ENCODE results near the gene WNK4. TPM values are rescaled to one million over a fixed set of nuclear protein-coding genes. Genes with fewer than 3 reads are reported as not detected.

The WNK4 gene
- total and polyA plus RNA-seq, 10 of the 15 experiments (the other 5 are each of a cell fraction or from before 2014, with no cell fraction given), result 0.06 to 0.29 (median 0.13) TPM; not detected in 5

DNA sequence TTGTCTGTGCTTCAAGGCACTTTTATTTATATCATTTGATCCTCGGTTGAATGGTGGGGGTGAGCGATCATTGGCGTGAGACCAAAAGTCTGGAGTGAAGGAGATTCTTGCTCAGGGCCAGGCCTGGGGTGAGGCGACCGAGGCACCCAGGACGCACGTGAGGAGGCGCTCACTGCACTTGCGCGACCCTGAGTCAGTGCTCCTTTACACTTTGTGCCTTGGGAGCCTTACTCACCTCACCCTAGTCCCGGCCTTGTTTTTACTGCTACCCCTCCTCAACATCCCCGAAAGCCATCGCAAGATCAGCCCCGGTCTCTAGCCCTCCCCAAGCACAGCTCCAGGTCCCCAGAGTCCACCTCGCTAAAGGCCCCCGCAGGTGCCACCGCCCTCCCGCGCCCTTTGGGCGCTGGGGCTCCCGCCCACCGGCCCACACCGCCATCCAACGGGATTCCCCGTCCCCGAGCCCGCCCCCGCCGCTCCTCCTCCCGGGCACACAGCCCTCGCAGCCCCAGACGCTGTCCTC lies 36.1 kb upstream of the WNK4 start:
- FAIRE-seq (peak; percentile 86), DNase-seq (ENCODE audit: low read depth, low spot score) (peak; percentile 16), ATAC-seq (peak; percentile 87)
- peak overlapping the region; percentile 60 for H3K27ac ChIP-seq (ENCODE audit: control insufficient read depth, insufficient read depth)
- no peaks in the 10 kb centered on the region for H4K20me1 ChIP-seq (ENCODE audit: control insufficient read depth, insufficient read depth)
- H3K4me3 ChIP-seq, result peak overlapping the region; percentile 63
- H3K4me2 ChIP-seq (ENCODE audit: control insufficient read depth, insufficient read depth), result peak overlapping the region; percentile 88
- H3K36me3 ChIP-seq (ENCODE audit: control insufficient read depth in 2 of 2, insufficient read depth in 2 of 2, low read length in 1 of 2), result no peaks in the 10 kb centered on the region
- H2AFZ ChIP-seq (ENCODE audit: control insufficient read depth, low read depth, low read length), result peak overlapping the region; percentile 82
- ChIA-PET RAD21 (ENCODE audit: unreplicated experiment) (interaction anchor here (1.2 to 2.2 kb wide), 3 partner anchors 9 to 254 kb away, joined by 3 to 7 read pairs (median 5); partner anchors contain the start of gene RPL27), CTCF (interaction anchor here (1.0 to 3.0 kb wide), 3 partner anchors 19 to 195 kb away, joined by 4 to 13 read pairs (median 4); no protein-coding TSS in a partner anchor), POLR2A (interaction anchor here (1.0 kb wide), 1 partner anchor 16 kb away, joined by 3 read pairs; no protein-coding TSS in a partner anchor), SMC1A (ENCODE audit: uncharacterized antibody, unreplicated experiment) (interaction anchor here (1.0 to 1.9 kb wide), 3 partner anchors 19 to 166 kb away, joined by 3 to 7 read pairs (median 6); no protein-coding TSS in a partner anchor)
- in situ Hi-C loops (cut with MboI) (no loop called here), intact Hi-C loops (cut with micrococcal nuclease; ENCODE audit: unreplicated experiment) (no loop called here)
- no TSS peak for BruUV-seq (replicated peaks)
- H3K27me3 ChIP-seq (replicated peaks in 1 of 2; ENCODE audit: control insufficient read depth in 2 of 2, insufficient read depth in 2 of 2, low read length in 1 of 2), result no peaks in the 10 kb centered on the region
- H3K9me3 ChIP-seq (replicated peaks; ENCODE audit: control insufficient read depth, insufficient read depth, low read length), result no peaks in the 10 kb centered on the region
- H3K4me1 ChIP-seq (ENCODE audit: control insufficient read depth, insufficient read depth, low read length), result peaks cover 8% of the 10 kb centered on the region; the same call in 1 of the 2 replicates
- WGBS (ENCODE audit: insufficient coverage, insufficient replicate concordance, low lambda C conversion rate, missing lambda C conversion rate), result under 1% methylated on average over 15 of the region's 32 CpGs
- H3K79me2 ChIP-seq (ENCODE audit: control insufficient read depth, insufficient read depth, low read length), result peaks cover 15% of the 10 kb centered on the region
- peak overlapping the region; percentile 76 for H3K9ac ChIP-seq (ENCODE audit: control insufficient read depth, insufficient read depth, low read length)
- TF ChIP-seq SIN3A (IDR thresholded peaks at IDR 0.05; ENCODE audit: low read depth, low read length) (peak; percentile 56; the same call in 1 of the 2 replicates), NR2F1 (conservative IDR thresholded peaks at IDR 0.05) (0 out of 2 replicates have a peak, but pooled peaks have one; percentile 18), NRF1 (conservative IDR thresholded peaks at IDR 0.05; ENCODE audit: low read depth, low read length) (peak; percentile 33; the same call in 1 of the 2 replicates), CREM (IDR thresholded peaks at IDR 0.05; ENCODE audit: low read depth) (0 out of 2 replicates have a peak, but pooled peaks have one; percentile 14), EGR1 (IDR thresholded peaks at IDR 0.05; ENCODE audit: borderline replicate concordance in 1 of 2, low read depth in 2 of 2, low read length in 2 of 2) (peak in 1 of 2 experiments; percentile 68; a peak in 1 of 3 replicates), RUNX3 (IDR thresholded peaks at IDR 0.05; ENCODE audit: low read length) (no peak), WRNIP1 (IDR thresholded peaks at IDR 0.05; ENCODE audit: borderline replicate concordance, low read depth, low read length) (no peak)
- TF ChIP-seq, protein P1, sequence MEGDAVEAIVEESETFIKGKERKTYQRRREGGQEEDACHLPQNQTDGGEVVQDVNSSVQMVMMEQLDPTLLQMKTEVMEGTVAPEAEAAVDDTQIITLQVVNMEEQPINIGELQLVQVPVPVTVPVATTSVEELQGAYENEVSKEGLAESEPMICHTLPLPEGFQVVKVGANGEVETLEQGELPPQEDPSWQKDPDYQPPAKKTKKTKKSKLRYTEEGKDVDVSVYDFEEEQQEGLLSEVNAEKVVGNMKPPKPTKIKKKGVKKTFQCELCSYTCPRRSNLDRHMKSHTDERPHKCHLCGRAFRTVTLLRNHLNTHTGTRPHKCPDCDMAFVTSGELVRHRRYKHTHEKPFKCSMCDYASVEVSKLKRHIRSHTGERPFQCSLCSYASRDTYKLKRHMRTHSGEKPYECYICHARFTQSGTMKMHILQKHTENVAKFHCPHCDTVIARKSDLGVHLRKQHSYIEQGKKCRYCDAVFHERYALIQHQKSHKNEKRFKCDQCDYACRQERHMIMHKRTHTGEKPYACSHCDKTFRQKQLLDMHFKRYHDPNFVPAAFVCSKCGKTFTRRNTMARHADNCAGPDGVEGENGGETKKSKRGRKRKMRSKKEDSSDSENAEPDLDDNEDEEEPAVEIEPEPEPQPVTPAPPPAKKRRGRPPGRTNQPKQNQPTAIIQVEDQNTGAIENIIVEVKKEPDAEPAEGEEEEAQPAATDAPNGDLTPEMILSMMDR (IDR thresholded peaks at IDR 0.05 in 2 of 3, conservative IDR thresholded peaks at IDR 0.05 in 1 of 3; ENCODE audit: control insufficient read depth in 2 of 3, extremely low read depth in 1 of 3, insufficient read depth in 1 of 3, low read depth in 3 of 3, low read length in 3 of 3), result peak in 1 of 3 experiments; percentile 20; a peak in 1 of 6 replicates
- TF ChIP-seq, protein P2, sequence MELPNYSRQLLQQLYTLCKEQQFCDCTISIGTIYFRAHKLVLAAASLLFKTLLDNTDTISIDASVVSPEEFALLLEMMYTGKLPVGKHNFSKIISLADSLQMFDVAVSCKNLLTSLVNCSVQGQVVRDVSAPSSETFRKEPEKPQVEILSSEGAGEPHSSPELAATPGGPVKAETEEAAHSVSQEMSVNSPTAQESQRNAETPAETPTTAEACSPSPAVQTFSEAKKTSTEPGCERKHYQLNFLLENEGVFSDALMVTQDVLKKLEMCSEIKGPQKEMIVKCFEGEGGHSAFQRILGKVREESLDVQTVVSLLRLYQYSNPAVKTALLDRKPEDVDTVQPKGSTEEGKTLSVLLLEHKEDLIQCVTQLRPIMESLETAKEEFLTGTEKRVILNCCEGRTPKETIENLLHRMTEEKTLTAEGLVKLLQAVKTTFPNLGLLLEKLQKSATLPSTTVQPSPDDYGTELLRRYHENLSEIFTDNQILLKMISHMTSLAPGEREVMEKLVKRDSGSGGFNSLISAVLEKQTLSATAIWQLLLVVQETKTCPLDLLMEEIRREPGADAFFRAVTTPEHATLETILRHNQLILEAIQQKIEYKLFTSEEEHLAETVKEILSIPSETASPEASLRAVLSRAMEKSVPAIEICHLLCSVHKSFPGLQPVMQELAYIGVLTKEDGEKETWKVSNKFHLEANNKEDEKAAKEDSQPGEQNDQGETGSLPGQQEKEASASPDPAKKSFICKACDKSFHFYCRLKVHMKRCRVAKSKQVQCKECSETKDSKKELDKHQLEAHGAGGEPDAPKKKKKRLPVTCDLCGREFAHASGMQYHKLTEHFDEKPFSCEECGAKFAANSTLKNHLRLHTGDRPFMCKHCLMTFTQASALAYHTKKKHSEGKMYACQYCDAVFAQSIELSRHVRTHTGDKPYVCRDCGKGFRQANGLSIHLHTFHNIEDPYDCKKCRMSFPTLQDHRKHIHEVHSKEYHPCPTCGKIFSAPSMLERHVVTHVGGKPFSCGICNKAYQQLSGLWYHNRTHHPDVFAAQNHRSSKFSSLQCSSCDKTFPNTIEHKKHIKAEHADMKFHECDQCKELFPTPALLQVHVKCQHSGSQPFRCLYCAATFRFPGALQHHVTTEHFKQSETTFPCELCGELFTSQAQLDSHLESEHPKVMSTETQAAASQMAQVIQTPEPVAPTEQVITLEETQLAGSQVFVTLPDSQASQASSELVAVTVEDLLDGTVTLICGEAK (IDR thresholded peaks at IDR 0.05; ENCODE audit: borderline replicate concordance), result peak; percentile 4; the same call in 1 of the 2 replicates
- TF ChIP-seq, protein P3, sequence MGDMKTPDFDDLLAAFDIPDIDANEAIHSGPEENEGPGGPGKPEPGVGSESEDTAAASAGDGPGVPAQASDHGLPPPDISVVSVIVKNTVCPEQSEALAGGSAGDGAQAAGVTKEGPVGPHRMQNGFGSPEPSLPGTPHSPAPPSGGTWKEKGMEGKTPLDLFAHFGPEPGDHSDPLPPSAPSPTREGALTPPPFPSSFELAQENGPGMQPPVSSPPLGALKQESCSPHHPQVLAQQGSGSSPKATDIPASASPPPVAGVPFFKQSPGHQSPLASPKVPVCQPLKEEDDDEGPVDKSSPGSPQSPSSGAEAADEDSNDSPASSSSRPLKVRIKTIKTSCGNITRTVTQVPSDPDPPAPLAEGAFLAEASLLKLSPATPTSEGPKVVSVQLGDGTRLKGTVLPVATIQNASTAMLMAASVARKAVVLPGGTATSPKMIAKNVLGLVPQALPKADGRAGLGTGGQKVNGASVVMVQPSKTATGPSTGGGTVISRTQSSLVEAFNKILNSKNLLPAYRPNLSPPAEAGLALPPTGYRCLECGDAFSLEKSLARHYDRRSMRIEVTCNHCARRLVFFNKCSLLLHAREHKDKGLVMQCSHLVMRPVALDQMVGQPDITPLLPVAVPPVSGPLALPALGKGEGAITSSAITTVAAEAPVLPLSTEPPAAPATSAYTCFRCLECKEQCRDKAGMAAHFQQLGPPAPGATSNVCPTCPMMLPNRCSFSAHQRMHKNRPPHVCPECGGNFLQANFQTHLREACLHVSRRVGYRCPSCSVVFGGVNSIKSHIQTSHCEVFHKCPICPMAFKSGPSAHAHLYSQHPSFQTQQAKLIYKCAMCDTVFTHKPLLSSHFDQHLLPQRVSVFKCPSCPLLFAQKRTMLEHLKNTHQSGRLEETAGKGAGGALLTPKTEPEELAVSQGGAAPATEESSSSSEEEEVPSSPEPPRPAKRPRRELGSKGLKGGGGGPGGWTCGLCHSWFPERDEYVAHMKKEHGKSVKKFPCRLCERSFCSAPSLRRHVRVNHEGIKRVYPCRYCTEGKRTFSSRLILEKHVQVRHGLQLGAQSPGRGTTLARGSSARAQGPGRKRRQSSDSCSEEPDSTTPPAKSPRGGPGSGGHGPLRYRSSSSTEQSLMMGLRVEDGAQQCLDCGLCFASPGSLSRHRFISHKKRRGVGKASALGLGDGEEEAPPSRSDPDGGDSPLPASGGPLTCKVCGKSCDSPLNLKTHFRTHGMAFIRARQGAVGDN (IDR thresholded peaks at IDR 0.05), result 0 out of 2 replicates have a peak, but pooled peaks have one; percentile 11

All from GM12878 (cell line).